SH-SY5Y (cell line): ENCODE measurements around the gene GTPBP4.

ENCODE experiments used
- GATA2 ChIP-seq: IDR thresholded peaks from 2 replicates; pipeline ENCODE4 v1.6.1; 2011; ENCODE audit warnings: mild to moderate bottlenecking, low read depth, low read length
- GATA3 ChIP-seq: IDR thresholded peaks from 2 replicates; pipeline ENCODE4 v1.6.1; 2011; ENCODE audit warnings: low read depth, mild to moderate bottlenecking, low read length, moderate library complexity

GRCh38 chr10:1064964-1065247 lies 76.7 kb downstream of the GTPBP4 start:
- TF ChIP-seq GATA3 (no peak), GATA2 (no peak)
